SH-SY5Y (cell line): ENCODE results near the gene FAM174C.

Source experiments
- GATA2 ChIP-seq: IDR thresholded peaks from 2 replicates; pipeline ENCODE4 v1.6.1; 2011; ENCODE audit warnings: mild to moderate bottlenecking, low read depth, low read length
- GATA3 ChIP-seq: IDR thresholded peaks from 2 replicates; pipeline ENCODE4 v1.6.1; 2011; ENCODE audit warnings: low read depth, mild to moderate bottlenecking, low read length, moderate library complexity

FAM174C gene

GRCh38 chr19:1295169-1296012, 20.1 kb downstream of the FAM174C start:
- TF ChIP-seq GATA3 (no peak), GATA2 (no peak)

GRCh38 chr19:1296078-1296477, 20.7 kb downstream of the FAM174C start:
- TF ChIP-seq GATA3 (no peak), GATA2 (no peak)

- TF ChIP-seq GATA2 (no peak), GATA3 (no peak)
Observed at GRCh38 chr19:1296575-1297271, 21.4 kb downstream of the FAM174C start.

DNA sequence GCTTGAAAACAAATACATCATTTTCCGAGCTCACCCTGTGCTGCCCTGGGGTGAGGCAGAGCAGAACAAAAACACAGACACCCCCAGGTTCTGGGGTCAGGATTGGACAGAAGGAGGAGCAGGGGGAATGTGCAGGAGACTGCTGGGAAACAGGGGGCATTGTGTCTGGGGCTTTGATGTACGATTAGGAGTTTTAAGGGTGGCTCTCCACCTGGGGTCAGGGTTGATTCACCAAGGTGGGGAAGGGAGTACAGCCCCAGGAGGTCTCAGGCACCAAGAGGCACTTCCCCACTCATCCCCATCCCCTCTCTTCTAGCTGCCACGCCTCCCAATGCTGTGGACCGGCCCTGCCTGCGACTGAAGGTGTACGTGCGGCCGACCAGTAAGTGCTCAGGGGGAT, 22.9 kb downstream of the FAM174C start:
- no peak for TF ChIP-seq GATA2
- no peak for TF ChIP-seq GATA3

DNA sequence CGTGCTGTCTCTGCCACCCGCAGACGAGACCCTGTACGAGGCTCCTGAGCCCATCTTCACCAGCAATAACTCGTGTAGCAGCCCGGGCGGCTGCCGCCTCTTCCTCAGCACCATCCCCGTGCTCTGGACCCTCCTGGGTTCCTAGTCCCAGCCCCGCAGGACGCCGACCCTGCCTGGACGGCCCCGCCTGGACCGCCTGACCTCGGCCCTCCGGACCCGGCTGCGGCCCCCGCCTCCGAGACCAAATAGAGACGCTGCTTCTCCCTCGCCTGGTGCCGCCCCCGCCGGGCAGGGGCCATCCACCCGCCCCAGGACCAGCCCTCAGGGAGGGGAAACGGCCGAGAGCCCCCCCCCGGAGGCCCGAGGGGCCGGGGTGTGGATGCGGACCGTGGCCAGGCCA, 24.5 kb downstream of the FAM174C start:
- TF ChIP-seq GATA2, result no peak
- TF ChIP-seq GATA3, result no peak

GRCh38 chr19:1300744-1301490, 25.6 kb downstream of the FAM174C start:
- TF ChIP-seq GATA3 (no peak), GATA2 (no peak)

- TF ChIP-seq GATA3 (no peak), GATA2 (no peak)
Observed at GRCh38 chr19:1302533-1303239, 27.4 kb downstream of the FAM174C start.

GRCh38 chr19:1304197-1304924, 29.0 kb downstream of the FAM174C start:
- no peak for TF ChIP-seq GATA3

DNA sequence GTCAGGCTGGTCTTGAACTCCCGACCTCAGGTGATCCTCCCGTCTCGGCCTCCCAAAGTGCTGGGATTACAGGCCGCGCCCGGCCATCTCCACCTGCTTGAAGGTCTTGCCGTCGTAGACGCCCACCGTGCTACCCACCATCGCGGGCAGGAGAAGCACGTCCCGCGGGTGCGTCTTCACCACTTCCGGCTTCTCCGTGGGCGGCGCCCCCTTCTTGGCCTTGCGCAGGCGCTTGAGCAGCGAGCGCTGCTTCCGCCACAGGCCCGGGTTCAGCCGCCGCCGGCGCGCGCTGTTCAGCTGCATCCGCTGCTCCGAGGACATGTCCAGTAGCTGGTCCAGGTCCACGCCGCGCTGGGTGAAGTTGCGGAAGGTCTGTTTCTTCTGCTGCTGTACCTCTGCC, 32.0 kb downstream of the FAM174C start:
- no peak for TF ChIP-seq GATA3
- no peak for TF ChIP-seq GATA2

DNA sequence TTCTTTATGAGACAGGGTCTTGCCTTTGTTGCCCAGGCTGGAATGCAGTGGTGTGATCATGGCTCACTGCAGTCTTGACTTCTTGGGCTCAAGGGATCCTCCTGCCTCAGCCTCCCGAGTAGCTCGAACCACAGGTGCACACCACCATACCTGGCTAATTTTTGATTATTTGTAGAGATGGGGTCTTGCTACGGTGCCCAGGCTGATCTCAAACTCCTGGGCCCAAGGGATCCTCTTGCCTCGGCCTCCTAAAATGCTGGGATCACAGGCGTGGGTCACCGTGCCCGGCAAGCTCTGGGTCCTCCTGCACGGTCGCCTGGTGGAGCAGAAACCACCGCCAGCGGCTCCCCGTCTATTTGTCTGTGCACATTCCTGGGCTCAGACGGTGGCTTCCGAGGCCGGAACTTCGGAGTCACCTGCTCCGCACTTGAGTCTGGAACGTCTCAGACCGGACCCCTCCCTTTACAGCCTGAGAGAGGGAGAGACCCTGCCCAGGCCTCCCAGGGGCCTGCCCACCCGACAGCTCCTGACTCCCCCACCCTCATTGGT, 32.5 kb downstream of the FAM174C start:
- TF ChIP-seq GATA3, result no peak
- no peak for TF ChIP-seq GATA2

GRCh38 chr19:1308718-1309117, 33.4 kb downstream of the FAM174C start:
- TF ChIP-seq GATA2 (no peak), GATA3 (no peak)

DNA sequence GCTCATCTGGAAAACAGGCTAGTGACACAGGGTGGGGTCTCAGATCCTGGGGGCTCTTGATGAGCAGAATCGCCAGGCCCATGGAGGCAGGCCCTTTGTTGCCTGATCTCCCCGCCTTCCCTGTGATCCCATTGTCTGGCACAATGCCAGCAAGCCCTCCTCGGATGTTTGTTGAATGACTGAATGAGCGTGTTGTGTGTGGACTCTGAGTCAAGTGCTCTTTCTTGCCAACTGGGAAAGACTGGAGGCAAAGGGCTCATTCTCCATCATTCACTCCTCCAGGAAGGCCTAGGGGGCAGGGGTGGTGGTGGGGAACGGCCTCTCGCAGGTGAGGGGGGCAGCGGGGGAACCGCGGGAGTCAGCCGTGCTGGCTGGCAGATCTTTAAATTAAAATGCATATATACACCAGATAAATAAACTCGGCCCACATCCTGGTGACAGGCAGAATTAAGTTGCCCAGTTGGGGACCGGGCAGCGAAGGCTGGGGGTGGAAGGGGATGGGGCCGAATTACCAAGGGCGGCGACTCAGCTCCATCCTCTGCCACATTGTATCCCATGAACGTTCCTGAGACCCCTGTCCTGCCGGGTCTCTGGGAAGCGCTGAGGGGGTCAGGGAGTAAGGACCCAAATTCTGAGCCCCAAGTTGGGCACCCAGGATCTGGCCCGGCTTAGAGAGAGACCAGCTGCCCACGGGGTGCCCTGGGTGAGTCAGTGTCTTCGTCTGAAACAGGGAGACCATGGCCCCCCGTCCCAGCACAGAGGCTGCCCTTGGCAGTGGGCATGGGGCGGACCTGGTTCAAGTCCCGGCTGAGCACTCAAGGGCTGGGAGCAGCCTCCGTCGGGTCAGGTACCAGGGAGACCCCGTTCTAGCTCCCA, 34.9 kb downstream of the FAM174C start:
- TF ChIP-seq GATA2, result no peak
- no peak for TF ChIP-seq GATA3

DNA sequence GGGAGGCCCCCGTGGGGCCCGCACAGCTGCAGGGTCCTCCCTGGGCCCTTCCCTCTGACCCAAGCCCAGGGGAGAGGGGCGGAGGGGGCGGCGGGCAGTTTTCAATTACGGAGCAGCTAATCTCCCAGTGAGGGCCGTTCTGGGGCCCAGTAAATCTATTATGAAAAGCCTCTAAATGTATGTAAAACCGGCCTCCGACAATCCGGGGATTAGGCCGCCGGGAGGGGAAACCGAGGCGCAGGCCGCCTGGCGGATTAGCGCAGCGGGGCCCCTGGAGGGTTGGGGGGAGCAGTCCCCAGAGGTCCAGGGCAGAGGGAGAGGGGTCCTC, 35.5 kb downstream of the FAM174C start:
- TF ChIP-seq GATA2 (no peak), GATA3 (no peak)

GRCh38 chr19:1311543-1312091, 36.3 kb downstream of the FAM174C start:
- TF ChIP-seq GATA3 (no peak), GATA2 (no peak)
